ENCODE measurements around the gene GPR3. TPM values are rescaled to one million over a fixed set of nuclear protein-coding genes. Genes with fewer than 3 reads are reported as not detected.

The GPR3 gene
- total and polyA plus RNA-seq, 2 of the 8 experiments (the other 6 are each of a cell fraction or from before 2014, with no cell fraction given): 9.9 to 26.5 TPM

DNA sequence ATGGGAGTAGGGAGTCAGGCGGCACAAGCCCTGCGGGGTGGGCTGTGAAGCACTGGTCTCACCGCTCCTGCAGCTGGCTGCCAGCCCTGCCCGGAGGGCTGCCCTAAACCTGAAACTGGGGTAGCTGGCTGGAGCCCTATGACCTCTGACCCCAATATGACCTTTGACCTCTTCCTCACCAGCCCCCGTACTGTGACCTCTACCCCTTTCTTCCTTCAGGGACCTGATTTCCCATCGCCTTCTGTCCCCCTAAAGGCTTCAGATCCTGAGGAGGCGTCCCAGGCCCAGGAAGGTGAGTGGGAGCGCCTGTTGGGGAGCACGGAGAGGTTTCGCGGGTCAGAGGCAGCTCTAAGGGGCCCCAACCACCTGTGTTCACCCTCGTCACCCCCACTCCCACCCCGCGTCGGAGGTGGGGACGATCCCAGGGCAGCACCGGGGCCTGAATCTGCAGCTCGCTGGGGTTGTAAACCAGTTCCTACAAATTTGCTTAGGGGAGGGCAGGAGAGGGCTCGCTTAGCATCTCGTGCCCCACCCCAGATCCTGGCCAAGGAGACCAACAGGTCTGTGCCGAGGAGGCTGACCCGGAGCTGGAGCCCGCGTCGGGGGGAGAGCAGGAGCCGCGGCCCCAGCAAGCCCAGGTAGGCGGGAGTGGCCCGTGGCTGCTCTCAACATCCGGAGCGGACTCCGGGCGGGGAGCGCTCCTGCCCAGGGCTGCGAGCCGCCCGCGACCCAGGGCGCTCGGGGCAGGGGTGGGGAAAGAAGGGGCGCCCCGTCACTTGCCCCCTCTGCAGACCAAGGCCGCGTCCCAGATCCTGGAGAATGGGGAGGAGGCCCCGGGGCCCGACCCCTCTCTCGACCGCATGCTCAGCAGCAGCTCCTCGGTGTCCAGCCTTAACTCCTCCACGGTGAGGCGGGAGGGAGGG is 43.3 kb upstream of the GPR3 start (continued):
- TF ChIP-seq ASH2L (IDR thresholded peaks at IDR 0.05; ENCODE audit: low read length) (peak; percentile 21), RAD21 (IDR thresholded peaks at IDR 0.05 in 1 of 2, conservative IDR thresholded peaks at IDR 0.05 in 1 of 2; ENCODE audit: low read depth in 2 of 2, low read length in 2 of 2) (no peak), POLR2AphosphoS5 (IDR thresholded peaks at IDR 0.05; ENCODE audit: low read depth, low read length) (no peak), CHD2 (IDR thresholded peaks at IDR 0.05; ENCODE audit: low read length) (0 out of 2 replicates have a peak, but pooled peaks have one; percentile 19), RXRA (IDR thresholded peaks at IDR 0.05; ENCODE audit: insufficient read depth, low read depth, low read length) (peak; percentile 89), YY1 (IDR thresholded peaks at IDR 0.05; ENCODE audit: low read depth, low read length) (no peak), SAP30 (IDR thresholded peaks at IDR 0.05; ENCODE audit: insufficient read depth, insufficient replicate concordance, low read length) (no peak), CREB1 (IDR thresholded peaks at IDR 0.05) (no peak)
- TF ChIP-seq, protein P1, sequence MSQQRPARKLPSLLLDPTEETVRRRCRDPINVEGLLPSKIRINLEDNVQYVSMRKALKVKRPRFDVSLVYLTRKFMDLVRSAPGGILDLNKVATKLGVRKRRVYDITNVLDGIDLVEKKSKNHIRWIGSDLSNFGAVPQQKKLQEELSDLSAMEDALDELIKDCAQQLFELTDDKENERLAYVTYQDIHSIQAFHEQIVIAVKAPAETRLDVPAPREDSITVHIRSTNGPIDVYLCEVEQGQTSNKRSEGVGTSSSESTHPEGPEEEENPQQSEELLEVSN (IDR thresholded peaks at IDR 0.05): peak; percentile 83

All from H1 (cell line).